NT2/D1 (cell line): Measurements from ENCODE around the gene DOCK10.

Experiments used
- DNase-seq: peaks from one replicate; pipeline ENCODE4 v3.0.0-alpha.2; 2011; ENCODE audit warnings: low read depth, low spot score
- H3K27me3 ChIP-seq: 2 replicates; pipeline ENCODE4 v1.6.0; 2011; ENCODE audit warnings: mild to moderate bottlenecking; ENCODE audit not compliant: insufficient read length, insufficient read depth
- H3K36me3 ChIP-seq: 2 replicates; pipeline ENCODE4 v1.6.1; 2011; ENCODE audit warnings: mild to moderate bottlenecking, low read length, mixed read lengths; ENCODE audit not compliant: insufficient read depth, insufficient read length
- H3K4me1 ChIP-seq: 2 replicates; pipeline ENCODE4 v1.5.1; 2011; ENCODE audit not compliant: insufficient read depth, insufficient read length
- H3K4me3 ChIP-seq: 2 replicates; pipeline ENCODE4 v1.5.1; 2011; ENCODE audit warnings: low read depth; ENCODE audit not compliant: insufficient read length
- H3K9ac ChIP-seq: 2 replicates; pipeline ENCODE4 v1.6.0; 2011; ENCODE audit warnings: low read depth; ENCODE audit not compliant: insufficient read length
- H3K9me3 ChIP-seq: 2 replicates; pipeline ENCODE4 v1.5.1; 2011; ENCODE audit warnings: mild to moderate bottlenecking, low read length; ENCODE audit not compliant: insufficient read depth
- SUZ12 ChIP-seq: IDR thresholded peaks from 2 replicates; pipeline ENCODE4 v1.6.1; 2011; ENCODE audit not compliant: insufficient read length, insufficient read depth; ENCODE audit errors: extremely low read depth
- YY1 ChIP-seq: IDR thresholded peaks from 2 replicates; pipeline ENCODE4 v1.6.1; 2011; ENCODE audit not compliant: insufficient read length, insufficient read depth
- ZNF274 ChIP-seq: IDR thresholded peaks from 2 replicates; pipeline ENCODE4 v1.6.1; 2011; ENCODE audit warnings: mild to moderate bottlenecking, low read depth, low read length

Gene DOCK10

GRCh38 chr2:224793946-224794345 is 248.3 kb downstream of the DOCK10 start:
- Histone ChIP-seq H3K9me3 (no peaks in the 10 kb centered on the region), H3K4me1 (no peaks in the 10 kb centered on the region), H3K9ac (no peak overlapping the region), H3K36me3 (peaks cover 5% of the 10 kb centered on the region), H3K27me3 (no peaks in the 10 kb centered on the region), H3K4me3 (no peak overlapping the region)
- DNase-seq = no peak
- TF ChIP-seq ZNF274 (no peak), SUZ12 (no peak), YY1 (no peak)

DNA sequence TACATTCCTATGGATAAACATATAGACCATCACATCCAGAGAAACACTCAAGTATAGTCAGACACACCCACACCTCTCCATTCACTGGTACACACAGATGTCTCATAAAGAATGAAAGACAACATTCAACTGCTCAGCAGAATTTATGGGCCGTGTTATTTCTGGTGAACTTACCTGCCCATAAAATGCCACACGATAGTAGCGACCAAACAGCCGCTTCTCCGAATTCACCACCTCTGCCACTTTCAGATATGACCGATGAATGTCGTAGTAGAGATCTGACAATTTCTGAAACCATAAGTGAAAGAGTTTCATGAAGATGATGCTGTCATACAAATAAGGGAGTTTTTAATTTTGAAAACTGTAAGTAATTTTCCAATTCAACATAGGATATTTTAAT is 255.4 kb downstream of the DOCK10 start:
- no peak for TF ChIP-seq ZNF274
- TF ChIP-seq YY1 = no peak
- TF ChIP-seq SUZ12 = no peak
- Histone ChIP-seq H3K27me3 (no peaks in the 10 kb centered on the region), H3K9ac (no peak overlapping the region), H3K36me3 (no peaks in the 10 kb centered on the region), H3K4me3 (no peak overlapping the region), H3K9me3 (no peaks in the 10 kb centered on the region), H3K4me1 (no peaks in the 10 kb centered on the region)
- DNase-seq = no peak

- Histone ChIP-seq H3K9ac (no peak overlapping the region), H3K27me3 (no peaks in the 10 kb centered on the region), H3K36me3 (no peaks in the 10 kb centered on the region), H3K9me3 (no peaks in the 10 kb centered on the region), H3K4me3 (no peak overlapping the region), H3K4me1 (no peaks in the 10 kb centered on the region)
- DNase-seq = no peak
- TF ChIP-seq SUZ12 = no peak
These were observed 260.9 kb downstream of the DOCK10 start for GRCh38 chr2:224781400-224781799.

DNA sequence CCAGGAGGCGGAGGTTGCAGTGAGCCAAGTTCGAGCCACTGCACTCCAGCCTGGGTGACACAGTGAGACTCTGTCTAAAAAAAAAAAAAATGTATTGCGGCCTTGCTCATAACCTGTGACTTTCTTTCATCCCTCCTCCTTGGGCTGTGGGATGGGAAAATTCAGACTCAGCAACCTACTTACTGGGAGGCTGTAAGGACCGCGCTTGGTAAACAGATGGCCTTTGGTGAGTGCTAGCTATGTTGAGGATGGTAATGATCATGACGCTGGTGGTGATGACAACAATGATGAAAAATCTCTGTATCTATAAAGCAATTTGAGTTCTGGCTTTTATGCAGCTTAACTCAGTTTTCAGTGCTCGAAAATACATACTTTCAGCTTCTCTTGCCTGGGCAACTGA is 261.4 kb downstream of the DOCK10 start:
- TF ChIP-seq SUZ12 (no peak), YY1 (no peak), ZNF274 (no peak)
- DNase-seq = no peak
- H3K4me1 ChIP-seq = no peaks in the 10 kb centered on the region
- no peak overlapping the region for H3K4me3 ChIP-seq
- no peaks in the 10 kb centered on the region for H3K9me3 ChIP-seq
- H3K36me3 ChIP-seq = no peaks in the 10 kb centered on the region
- no peak overlapping the region for H3K9ac ChIP-seq
- no peaks in the 10 kb centered on the region for H3K27me3 ChIP-seq

- no peak for DNase-seq
- no peak for TF ChIP-seq YY1
- TF ChIP-seq ZNF274 = no peak
- TF ChIP-seq SUZ12 = no peak
- H3K4me1 ChIP-seq = no peaks in the 10 kb centered on the region
- H3K27me3 ChIP-seq = no peaks in the 10 kb centered on the region
- H3K9ac ChIP-seq = no peak overlapping the region
- H3K4me3 ChIP-seq = no peak overlapping the region
- no peaks in the 10 kb centered on the region for H3K9me3 ChIP-seq
- no peaks in the 10 kb centered on the region for H3K36me3 ChIP-seq
These were observed 262.2 kb downstream of the DOCK10 start for GRCh38 chr2:224780106-224780505.

DNA sequence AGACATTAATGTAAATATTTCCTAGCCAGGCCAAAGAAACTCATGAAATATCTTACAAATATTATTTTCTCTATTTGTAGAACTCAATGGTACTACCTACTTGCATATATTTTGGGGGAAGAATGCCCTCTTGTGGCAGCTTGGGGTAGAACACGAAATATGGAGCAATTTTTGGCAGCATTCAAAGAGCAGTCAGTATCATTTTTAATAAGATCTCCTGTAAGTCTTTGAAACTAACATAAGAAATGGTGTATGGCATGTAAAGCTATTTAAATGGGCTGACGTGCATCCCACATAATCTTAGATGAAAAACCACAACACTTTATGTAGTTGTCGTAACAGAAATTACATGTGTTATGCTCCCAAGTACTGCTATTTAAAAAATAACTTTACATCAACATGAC is 263.8 kb downstream of the DOCK10 start:
- no peaks in the 10 kb centered on the region for H3K4me1 ChIP-seq
- H3K36me3 ChIP-seq = no peaks in the 10 kb centered on the region
- H3K4me3 ChIP-seq = no peak overlapping the region
- H3K9me3 ChIP-seq = no peaks in the 10 kb centered on the region
- TF ChIP-seq SUZ12 (no peak), ZNF274 (no peak)
- peak; percentile 25 for DNase-seq
- H3K9ac ChIP-seq = no peak overlapping the region
- H3K27me3 ChIP-seq = no peaks in the 10 kb centered on the region

GRCh38 chr2:224777559-224777930 is 264.7 kb downstream of the DOCK10 start:
- Histone ChIP-seq H3K4me3 (no peak overlapping the region), H3K27me3 (no peaks in the 10 kb centered on the region), H3K9ac (no peak overlapping the region), H3K9me3 (no peaks in the 10 kb centered on the region), H3K36me3 (no peaks in the 10 kb centered on the region), H3K4me1 (no peaks in the 10 kb centered on the region)
- TF ChIP-seq ZNF274 (no peak), SUZ12 (no peak), YY1 (no peak)
- no peak for DNase-seq

- Histone ChIP-seq H3K36me3 (no peaks in the 10 kb centered on the region), H3K4me3 (no peak overlapping the region), H3K9me3 (no peaks in the 10 kb centered on the region), H3K27me3 (no peaks in the 10 kb centered on the region), H3K4me1 (no peaks in the 10 kb centered on the region), H3K9ac (no peak overlapping the region)
- TF ChIP-seq ZNF274 = no peak
- TF ChIP-seq YY1 = no peak
- TF ChIP-seq SUZ12 = no peak
- DNase-seq = no peak
These were observed 265.3 kb downstream of the DOCK10 start for GRCh38 chr2:224776795-224777558.
